ENCODE measurements around the gene COL18A1.

Gene COL18A1

DNA sequence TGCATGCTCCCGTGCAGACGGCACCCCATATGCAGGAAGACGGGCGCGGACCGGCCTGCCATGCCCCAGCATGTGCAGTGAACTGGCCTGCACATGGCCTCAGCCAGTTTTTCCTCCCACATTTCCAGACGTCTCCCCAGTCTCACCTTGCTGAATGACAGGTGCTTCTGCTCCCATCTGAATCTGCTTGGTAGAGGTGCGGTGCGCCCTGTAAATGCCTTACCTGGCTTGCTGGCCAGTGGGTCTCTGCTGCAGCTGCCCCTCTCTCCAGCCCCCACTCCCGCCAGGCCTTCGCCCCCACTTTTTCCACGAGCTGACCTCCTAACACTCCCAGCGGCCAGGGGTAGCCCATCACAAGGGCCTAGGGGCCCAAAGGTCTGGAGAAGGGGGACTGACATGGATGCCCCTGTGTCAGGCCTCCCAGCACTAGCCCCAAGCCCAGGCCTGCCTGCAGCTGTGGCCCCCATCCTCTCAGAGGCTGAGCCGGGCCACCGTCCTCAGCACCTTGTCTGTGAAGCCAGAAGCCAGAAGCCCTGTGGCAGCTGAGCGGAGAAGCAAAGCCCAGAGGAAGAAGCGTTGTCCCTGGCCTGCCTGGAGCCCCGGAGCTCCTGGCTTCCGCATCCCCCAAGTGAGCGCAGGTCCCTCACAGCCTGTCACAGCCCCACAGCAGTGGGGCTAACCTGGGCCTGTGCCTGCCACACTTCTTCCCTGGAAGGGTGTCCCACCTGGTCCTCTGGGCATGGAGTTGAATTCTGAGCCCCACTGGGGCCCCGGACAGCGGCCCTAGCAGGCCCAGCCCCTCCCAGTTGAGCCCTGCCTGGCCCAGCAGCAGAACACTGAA lies 140.9 kb downstream of the COL18A1 start:
- DNase-seq (ENCODE audit: low spot score), result no peak

DNA sequence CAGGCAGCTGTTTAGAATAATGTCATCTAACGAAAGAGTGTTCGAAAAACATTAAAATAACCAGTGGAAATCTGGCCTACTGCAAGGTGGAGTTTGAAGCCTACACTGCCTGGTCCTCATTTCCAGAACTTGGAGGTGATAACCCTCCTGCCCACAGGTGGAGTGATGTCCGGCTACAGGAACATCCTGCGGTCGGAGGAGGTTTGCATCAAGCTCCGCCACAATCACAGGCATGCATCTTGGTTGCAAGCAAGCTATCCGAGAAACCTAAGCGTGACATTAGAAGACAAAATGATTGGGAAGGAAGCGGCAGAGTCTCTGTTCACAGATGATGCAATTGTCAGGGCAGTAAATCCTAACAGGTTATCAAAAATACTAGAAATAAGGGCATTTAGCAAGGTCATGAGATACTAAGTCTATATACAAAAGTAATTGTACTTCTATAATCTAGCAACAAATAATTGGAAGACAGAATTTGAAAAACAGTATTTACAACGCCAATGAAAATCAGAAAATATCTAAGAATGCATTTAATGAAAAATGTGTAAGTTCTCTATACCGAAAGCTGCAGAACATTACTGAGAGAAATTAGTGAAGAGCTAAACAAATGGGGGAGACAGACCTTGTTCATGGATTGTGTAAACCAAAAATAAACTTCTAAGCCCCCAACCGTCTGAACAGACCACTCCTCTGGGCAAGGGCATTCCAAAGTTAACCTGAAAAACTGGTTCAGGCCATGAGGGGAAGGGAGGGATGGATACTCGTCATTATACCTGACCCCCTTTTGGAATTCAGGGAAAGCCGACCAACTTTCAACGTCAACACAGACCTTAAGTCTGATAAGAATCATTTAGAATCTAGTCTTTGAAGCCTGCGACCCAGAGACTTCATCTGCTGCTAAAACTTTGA lies 141.9 kb downstream of the COL18A1 start:
- no peak for DNase-seq (ENCODE audit: low spot score)

DNA sequence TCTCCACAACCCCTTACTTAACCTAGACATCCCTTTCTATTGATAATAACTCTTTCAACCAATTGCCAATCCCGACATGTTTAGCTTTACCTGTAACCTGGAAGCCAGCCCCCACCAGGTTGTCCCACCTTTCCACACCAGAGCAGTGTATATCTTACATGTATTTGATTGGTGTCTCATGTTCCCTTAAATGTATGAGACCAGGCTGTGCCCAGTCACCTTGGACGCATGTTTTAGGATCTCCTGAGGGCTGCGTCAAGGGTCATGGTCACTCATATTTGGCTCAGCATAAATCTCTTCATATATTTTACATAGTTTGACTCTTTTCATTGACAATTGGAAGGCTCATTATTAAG lies 142.6 kb downstream of the COL18A1 start:
- no peak for DNase-seq (ENCODE audit: low spot score)

DNA sequence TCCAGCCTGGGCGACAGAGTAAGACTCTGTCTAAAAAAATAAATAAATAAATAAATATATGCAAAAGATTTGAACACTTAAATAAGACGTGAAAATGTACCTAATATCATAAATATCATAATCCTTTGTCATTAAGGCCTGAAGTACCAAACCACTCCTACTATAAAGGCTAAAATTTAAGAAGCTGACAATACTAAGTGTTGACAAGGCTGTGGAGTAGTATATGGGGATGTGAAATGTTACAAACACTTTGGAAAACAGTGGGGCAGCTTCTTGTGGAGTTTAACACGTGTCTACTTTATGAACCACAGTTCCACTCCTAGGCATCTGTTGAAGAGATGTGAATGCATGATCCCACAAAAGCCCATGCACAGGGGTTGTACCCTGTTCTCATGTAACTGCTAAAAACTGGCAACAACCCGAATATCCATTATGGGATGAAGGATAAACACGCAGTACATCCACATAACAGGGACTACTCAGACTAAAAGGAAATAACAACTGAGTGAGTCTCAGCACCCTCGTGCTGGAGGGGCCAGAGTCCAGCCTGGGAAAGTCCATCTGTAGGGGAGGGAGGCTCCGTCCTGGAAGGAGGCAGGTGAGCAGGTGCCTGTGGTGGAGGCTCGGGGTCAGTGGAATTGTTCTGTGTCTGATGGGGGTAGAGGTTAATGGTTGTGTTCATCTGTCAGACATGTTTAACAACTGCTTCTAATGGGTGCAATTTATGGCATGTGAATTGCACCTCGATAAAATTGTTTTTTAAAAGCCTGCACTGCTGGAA lies 143.9 kb downstream of the COL18A1 start:
- DNase-seq (ENCODE audit: low spot score), result no peak

DNA sequence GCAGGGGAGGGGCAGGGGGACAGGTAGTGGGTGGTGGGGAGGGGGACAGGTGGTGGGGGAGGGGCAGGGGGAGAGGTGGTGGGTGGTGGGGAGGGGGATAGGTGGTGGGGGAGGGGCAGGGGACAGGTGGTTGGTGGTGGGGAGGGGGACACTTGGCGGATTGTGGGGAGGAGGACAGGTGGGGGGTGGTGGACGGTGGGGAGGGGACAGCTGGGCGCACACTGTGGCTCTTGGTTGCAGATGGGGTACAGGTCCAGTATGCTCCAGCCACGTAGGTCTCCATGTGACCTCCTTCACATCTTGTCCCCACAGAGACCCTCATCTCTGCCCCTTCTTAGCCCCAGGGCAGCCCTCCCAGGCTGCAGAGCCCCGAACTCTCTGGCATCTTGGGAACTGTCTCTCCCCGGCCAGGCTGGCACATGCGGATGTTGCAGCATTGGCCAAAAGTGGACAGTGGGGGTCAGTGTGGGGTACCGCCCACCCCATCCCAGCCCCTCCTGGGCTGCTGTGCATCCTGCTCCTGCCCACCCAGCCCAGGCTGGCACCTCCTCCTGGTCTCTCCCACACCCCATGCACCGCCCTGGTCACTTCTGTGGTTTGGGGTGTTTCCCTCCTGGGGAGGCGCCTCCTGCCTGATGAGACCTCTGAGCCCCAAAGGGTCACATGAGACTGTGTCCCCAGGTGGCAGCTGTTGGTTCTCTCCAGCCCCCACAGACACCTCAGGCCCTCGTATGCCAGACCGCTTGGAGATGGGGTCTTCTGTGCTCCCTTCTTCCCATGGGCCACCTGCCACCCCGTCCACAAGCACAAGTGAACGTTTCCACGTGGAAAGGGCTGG lies 144.9 kb downstream of the COL18A1 start:
- DNase-seq (ENCODE audit: low spot score), result no peak

DNA sequence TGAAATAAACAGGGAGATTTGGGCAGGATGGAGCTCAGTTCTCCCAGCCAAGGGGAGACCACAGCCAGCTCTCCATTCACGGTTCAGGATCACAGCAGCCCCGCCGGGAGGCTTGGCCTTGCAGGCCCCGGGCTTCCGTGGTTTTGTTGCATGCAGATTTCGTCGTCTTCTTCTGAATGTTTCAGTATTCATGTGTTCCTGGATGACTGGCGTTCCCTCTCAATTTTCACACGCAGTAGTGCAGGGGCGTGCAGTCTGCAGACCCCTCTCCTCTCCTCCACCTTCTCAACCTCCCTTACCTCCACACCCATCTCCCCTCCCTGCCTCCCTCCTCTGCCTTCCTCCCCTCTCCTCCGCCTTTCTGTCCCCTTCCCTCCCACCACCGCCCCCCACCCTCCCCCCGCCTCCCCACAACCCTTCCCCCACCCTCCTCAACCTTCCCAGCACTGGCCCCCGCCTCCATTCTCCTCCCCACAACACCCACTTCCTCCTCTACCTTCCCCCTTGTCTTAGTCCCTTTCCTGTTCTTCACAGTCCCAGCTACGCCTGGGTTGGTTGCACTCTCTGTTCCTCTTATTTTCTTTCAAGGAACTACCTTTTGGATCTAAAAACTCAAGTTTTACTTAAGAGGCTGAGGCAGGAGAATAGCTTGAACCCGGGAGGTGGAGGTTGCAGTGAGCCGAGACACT lies 145.7 kb downstream of the COL18A1 start:
- peak; percentile 83 for DNase-seq (ENCODE audit: low spot score)

- no peak for DNase-seq (ENCODE audit: low spot score)
These were observed 146.4 kb downstream of the COL18A1 start for GRCh38 chr21:45551316-45551715.

DNA sequence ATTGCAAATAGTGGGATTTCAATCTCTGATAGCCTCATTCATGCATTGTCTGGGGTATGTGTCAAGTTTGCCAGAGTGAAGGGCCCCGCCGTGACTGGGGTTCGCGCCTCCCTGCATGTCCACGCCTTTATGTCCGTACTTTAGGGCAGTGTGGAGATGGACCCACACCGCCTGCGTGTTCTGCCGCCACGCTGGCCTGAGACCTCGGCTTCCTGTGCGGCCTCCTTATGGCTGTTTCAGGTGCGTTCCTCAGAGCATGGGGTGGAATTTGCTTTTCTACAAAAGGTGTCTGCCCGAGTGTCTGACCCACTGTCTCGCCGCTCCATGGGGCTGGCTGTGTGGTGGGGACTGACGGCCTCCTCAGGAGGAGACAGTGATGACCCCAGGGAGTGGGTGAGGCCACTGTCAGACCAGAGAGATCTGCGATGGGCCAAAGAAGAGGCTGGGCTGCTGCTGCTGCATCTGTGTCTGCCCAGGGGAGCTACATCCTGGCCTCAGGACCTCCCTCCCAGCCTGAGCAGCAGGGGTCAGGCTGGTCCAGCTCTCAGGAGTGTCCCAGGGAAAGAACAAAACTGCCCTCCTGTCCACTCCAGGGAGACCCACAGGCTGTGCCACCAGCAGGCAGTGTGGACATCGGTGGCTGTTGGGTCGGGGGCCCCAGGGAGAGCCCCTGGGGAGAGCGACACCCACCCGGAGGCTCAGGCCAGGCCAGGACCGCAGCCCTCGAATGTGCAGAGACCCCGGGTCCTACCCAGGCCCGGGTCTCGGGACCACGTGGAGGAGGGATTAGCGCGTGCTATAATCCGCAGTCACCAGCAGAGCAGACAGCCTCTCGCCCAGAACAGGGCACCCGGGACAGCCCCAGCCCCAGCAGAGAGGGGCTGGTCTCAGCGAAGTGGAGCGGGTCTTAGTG lies 147.1 kb downstream of the COL18A1 start:
- DNase-seq (ENCODE audit: low spot score), result no peak

DNA sequence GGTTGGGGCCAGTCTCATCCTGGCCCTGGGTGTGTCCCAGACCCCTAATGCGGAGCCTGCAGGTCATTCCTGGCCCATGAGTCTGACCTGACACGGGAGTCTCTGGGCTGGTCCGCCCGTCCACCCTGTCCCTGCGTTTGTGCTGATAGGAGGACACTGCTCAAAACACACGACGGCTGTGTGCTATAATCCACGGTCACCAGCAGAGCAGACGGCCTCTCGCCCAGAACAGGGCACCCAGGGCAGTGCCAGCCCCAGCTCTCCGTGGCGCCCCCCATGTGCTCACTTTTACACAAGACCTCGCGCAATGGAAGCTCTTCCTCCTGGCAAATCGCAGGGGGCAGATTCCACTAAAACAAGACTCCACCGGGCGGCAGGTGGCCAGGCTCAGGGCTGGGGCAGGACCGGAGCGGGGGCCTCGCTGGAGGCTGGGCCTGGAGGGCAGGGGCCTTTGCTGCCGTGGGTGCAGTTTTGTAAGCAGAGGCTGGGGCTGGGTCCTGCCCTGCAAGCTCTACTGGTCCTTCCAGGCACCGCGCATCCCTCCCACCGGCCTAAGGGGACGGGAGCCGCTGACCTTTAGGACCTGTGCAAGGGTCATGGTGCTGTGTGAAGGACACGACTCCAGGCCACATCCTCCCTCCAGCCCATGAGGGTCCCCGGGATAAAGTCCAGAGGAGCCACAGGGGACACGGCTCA lies 147.9 kb downstream of the COL18A1 start:
- DNase-seq (ENCODE audit: low spot score), result no peak

- DNase-seq (ENCODE audit: low spot score), result peak; percentile 45
These were observed 149.7 kb downstream of the COL18A1 start for GRCh38 chr21:45554477-45555175.

- no peak for DNase-seq (ENCODE audit: low spot score)
These were observed 150.2 kb downstream of the COL18A1 start for GRCh38 chr21:45555251-45555556.

GRCh38 chr21:45555557-45556301 lies 150.8 kb downstream of the COL18A1 start:
- DNase-seq (ENCODE audit: low spot score), result no peak

DNA sequence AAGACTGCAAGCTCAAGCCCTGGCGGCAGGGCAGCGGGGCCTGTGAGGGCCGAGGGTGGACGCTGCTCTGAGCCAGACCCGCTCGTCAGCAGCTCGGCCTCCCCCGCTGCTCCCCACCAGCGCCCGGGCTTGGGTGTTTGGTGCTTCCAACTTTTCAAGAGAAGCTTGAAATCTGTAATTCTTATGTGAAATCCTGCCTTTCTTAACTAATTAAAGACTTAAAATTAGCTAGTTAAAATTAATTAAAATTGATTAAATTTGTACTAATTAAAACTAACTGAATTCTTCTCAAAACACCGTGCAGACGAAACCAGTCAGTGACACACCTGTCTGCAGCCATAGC lies 151.3 kb downstream of the COL18A1 start:
- no peak for DNase-seq (ENCODE audit: low spot score)

DNA sequence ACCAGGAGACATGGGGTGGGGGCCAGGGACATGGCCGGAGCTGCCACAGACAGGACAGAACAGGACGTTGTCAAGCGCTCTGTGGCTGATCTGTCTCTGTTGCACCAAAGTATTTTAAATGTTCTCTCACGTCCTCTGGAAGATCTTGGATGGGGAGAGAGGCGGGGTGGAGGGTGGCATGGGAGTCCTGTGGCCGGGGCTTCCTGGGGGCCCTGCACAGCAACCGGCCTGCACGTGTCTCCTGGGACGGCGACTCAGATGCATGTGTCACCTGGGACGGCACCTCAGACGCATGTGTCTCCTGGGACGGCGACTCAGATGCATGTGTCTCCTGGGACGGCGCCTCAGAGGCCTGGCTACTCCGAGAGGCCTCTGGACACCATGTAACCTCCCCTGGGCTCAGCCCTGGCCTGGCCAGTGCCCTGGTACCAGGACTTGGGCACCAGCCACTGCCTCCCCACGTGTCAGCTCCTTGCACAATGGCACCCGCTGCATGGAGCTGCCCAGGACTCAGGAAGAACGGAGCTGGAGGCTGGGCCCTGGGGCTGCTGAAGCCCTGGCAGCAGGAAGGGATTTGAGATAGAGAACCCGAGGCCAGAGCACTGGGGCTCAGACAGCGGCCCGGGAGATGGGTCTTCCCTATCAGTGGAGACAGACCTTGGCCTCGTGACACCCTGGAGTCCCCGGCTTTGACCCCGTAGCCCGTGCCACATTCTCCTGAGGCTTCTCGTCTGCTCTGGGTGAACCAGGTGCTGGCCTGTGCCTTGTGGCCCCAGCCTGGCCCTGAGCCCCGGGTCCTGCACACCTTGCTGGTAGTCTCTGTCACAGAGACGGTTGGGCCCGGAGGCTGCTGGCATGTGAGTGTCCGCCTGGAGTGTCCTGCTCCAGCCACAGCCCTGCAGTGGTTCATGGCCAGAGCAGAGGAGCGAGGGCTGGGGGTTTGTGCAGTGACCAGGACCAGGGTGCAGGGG lies 152.0 kb downstream of the COL18A1 start:
- no peak for DNase-seq (ENCODE audit: low spot score)

DNA sequence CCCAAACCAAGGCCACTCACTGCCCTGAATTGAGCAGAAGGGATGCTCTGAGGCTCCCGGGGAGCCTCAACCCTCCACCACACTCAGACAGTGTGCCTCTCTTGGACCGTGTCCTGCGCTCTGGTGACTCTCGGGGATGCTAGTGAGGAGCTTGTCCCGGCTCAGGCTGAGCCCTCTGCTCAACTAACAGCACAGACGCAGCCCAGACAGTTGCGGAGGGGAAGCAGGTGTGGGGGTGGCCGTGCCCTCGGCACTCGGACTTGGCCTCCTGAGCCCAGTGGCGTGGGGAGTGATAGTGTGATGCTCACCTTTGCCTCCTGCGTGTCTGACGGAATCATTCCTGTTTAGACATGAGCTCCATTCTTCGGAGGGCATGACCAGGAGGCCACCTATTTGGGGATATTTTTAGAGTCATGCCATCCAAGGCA lies 152.7 kb downstream of the COL18A1 start:
- DNase-seq (ENCODE audit: low spot score), result no peak

DNA sequence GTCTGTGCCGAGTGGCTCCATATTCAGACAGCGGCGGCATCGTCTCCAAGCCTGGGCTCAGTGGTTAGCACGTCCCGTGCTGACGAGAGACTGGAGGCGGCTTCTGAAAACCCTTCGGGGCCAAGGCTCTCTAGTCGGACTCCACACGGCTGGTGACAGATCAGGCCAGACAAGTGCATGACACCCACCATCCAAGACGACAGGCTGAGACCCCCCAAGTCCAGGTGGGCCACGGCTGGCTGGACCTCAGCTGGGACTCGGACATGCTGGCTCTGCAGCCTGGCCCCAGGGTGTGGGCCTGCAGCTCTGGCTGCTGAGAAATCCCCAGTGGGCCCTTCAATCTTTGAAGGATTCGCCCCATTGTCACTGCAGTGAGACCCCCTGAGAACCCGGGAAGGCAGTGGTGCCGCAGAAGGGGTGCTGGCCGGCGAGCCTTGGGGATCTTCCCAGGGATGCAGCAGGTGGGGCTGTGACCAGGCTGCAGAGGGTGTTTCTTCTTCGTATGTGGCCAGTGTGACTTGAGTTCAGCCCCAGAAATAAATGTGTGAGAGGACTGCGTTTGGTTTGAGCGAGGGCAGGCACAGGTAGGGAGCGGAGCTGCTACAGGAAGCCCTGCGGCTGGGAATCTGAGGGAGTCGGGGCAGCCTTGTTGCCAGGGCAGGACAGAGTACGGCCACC lies 153.2 kb downstream of the COL18A1 start:
- no peak for DNase-seq (ENCODE audit: low spot score)
